Muscle of arm (tissue), 14 donors: ENCODE data around the gene NECAB3. TPM values are rescaled to one million over a fixed set of nuclear protein-coding genes. Genes with fewer than 3 reads are reported as not detected.
A peak's percentile ranks its signal among the peaks of the same experiment; 100 is the strongest.

ENCODE experiments used
- DNase-seq: peaks from one replicate; pipeline ENCODE4 v3.0.0-alpha.2; 2013
- long read RNA-seq, 11 donors: transcript quantifications; one replicate each; lab custom pipeline, GENCODE V29; 2026
- polyA plus RNA-seq, 12 donors: library from polyadenylated mRNA; unstranded; fragments of 120-200 nt; gene quantifications; one replicate each; pipeline ENCODE4 v1.2.1, GENCODE V29; 2013; ENCODE audit not compliant: insufficient read length in 12 of 12

NECAB3 gene
- 10 to 100 TPM in 11 of 12 donors, not detected in 1; 19.0 to 41.9 (median 25.0) TPM for polyA plus RNA-seq
- long read RNA-seq, donor 1: 0 reads
- long read RNA-seq, donor 2, partial matches to known transcripts: 0 of 1 reads
- long read RNA-seq, donor 2, other reads (novel, unspliced or antisense): 0 of 1 reads
- long read RNA-seq, donor 3, partial matches to known transcripts: 0 of 2 reads
- long read RNA-seq, donor 3, other reads (novel, unspliced or antisense): 0 of 2 reads
- long read RNA-seq, donor 4: 0 reads
- long read RNA-seq, donor 5, transcript NECAB3-202 (13 exons, 1,942 nt): major isoform, 7 of 9 reads
- long read RNA-seq, donor 5, partial matches to known transcripts: 0 of 9 reads
- long read RNA-seq, donor 5, other reads (novel, unspliced or antisense): 0 of 9 reads
- long read RNA-seq, donor 6: 0 reads
- long read RNA-seq, donor 7, partial matches to known transcripts: 0 of 1 reads
- long read RNA-seq, donor 7, other reads (novel, unspliced or antisense): 0 of 1 reads
- long read RNA-seq, donor 8, partial matches to known transcripts: 0 of 4 reads
- long read RNA-seq, donor 8, other reads (novel, unspliced or antisense): 0 of 4 reads
- long read RNA-seq, donor 9, partial matches to known transcripts: 0 of 1 reads
- long read RNA-seq, donor 9, other reads (novel, unspliced or antisense): 0 of 1 reads
- long read RNA-seq, donor 10, partial matches to known transcripts: 0 of 3 reads
- long read RNA-seq, donor 10, other reads (novel, unspliced or antisense): 0 of 3 reads
- long read RNA-seq, donor 11, partial matches to known transcripts: 0 of 2 reads
- long read RNA-seq, donor 11, other reads (novel, unspliced or antisense): 0 of 2 reads

- peak; percentile 82 for DNase-seq
These were observed at the start of gene NECAB3 for GRCh38 chr20:33674294-33675135. Gene NECAB3, minus strand, starts transcription at chr20:33674428. Its CDS starts 76 bp downstream, at chr20:33674352.

GRCh38 chr20:33721391-33722140 is 47.3 kb upstream of the NECAB3 start:
- DNase-seq: no peak

- peak; percentile 98 for DNase-seq
These were observed 45.9 kb upstream of the NECAB3 start, which contains the start of gene PXMP4 for GRCh38 chr20:33719989-33720709. Gene PXMP4, minus strand, starts transcription at chr20:33720310. Its CDS starts 103 bp downstream, at chr20:33720207.

GRCh38 chr20:33719277-33719988 is 45.2 kb upstream of the NECAB3 start:
- no peak for DNase-seq

GRCh38 chr20:33716498-33716897 is 42.3 kb upstream of the NECAB3 start:
- no peak for DNase-seq

- DNase-seq: no peak
These were observed 39.7 kb upstream of the NECAB3 start for GRCh38 chr20:33713865-33714367.

- DNase-seq: no peak
These were observed 37.2 kb upstream of the NECAB3 start for GRCh38 chr20:33711446-33711738.

GRCh38 chr20:33710681-33711445 is 36.6 kb upstream of the NECAB3 start:
- no peak for DNase-seq

GRCh38 chr20:33709905-33710541 is 35.8 kb upstream of the NECAB3 start:
- DNase-seq: no peak

GRCh38 chr20:33709398-33709797 is 35.2 kb upstream of the NECAB3 start:
- DNase-seq: no peak

- DNase-seq: no peak
These were observed 33.4 kb upstream of the NECAB3 start for GRCh38 chr20:33707668-33708067.

- DNase-seq: no peak
These were observed 30.1 kb upstream of the NECAB3 start for GRCh38 chr20:33704197-33704924.

- DNase-seq: no peak
These were observed 29.4 kb upstream of the NECAB3 start for GRCh38 chr20:33703498-33704137.

- no peak for DNase-seq
These were observed 28.6 kb upstream of the NECAB3 start for GRCh38 chr20:33702861-33703260.

GRCh38 chr20:33701629-33702450 is 27.6 kb upstream of the NECAB3 start:
- no peak for DNase-seq
